NCI-H2196 treated with DMSO at 0.1 percent for 48 hours (cell line): Measurements from ENCODE around the gene FOXRED2.
A peak's percentile ranks its signal among the peaks of the same experiment; 100 is the strongest.
"Not testable (repeated sequence)": the region's sequence is repeated elsewhere in the genome, so short reads cannot be mapped to it uniquely, and the experiment has no call there.

Experiments used
- DNase-seq: peaks from one replicate; lab custom pipeline; 2025; ENCODE audit not compliant: unreplicated experiment; lab: John Stamatoyannopoulos, UW

FOXRED2 gene

GRCh38 chr22:36470162-36470993, 36.5 kb downstream of the FOXRED2 start:
- peak; percentile 47 for DNase-seq

GRCh38 chr22:36469094-36469710, 37.6 kb downstream of the FOXRED2 start:
- DNase-seq, result no peak

- DNase-seq, result no peak
Measured at GRCh38 chr22:36467946-36468345, 38.9 kb downstream of the FOXRED2 start.

GRCh38 chr22:36467042-36467810, 39.6 kb downstream of the FOXRED2 start:
- no peak for DNase-seq

- DNase-seq, result no peak
Measured at GRCh38 chr22:36466258-36466657, 40.6 kb downstream of the FOXRED2 start.

GRCh38 chr22:36465232-36466021, 41.4 kb downstream of the FOXRED2 start:
- peak; percentile 60 for DNase-seq

GRCh38 chr22:36464715-36465231, 42.1 kb downstream of the FOXRED2 start:
- DNase-seq, result no peak

- no peak for DNase-seq
Measured at GRCh38 chr22:36463783-36464184, 43.1 kb downstream of the FOXRED2 start.

GRCh38 chr22:36461665-36462649, 44.9 kb downstream of the FOXRED2 start:
- DNase-seq, result peak; percentile 18

GRCh38 chr22:36460202-36460601, 46.6 kb downstream of the FOXRED2 start:
- DNase-seq, result no peak

- DNase-seq, result no peak
Measured at GRCh38 chr22:36457688-36458450, 49.0 kb downstream of the FOXRED2 start.

GRCh38 chr22:36456464-36456845, 50.4 kb downstream of the FOXRED2 start:
- DNase-seq, result no peak

GRCh38 chr22:36455571-36456463, 51.0 kb downstream of the FOXRED2 start:
- DNase-seq, result no peak

- DNase-seq, result peak; percentile 70
Measured at GRCh38 chr22:36454916-36455570, 51.8 kb downstream of the FOXRED2 start.

GRCh38 chr22:36453855-36454378, 52.9 kb downstream of the FOXRED2 start:
- no peak for DNase-seq

GRCh38 chr22:36452978-36453607, 53.7 kb downstream of the FOXRED2 start:
- not testable (repeated sequence) for DNase-seq
